H1 (cell line): Measurements from ENCODE around the gene MOV10L1. TPM values are rescaled to one million over a fixed set of nuclear protein-coding genes. Genes with fewer than 3 reads are reported as not detected.

ENCODE experiments used
- CTCF ChIA-PET: fragments of 300-600 bp; sonication (Branson Sonifier 250); formaldehyde crosslinking; loops from one replicate; lab custom pipeline; 2021; ENCODE audit not compliant: partially characterized antibody; lab: Charles Lee
- POLR2A ChIA-PET: fragments of 300-600 bp; sonication (Branson Sonifier 250); formaldehyde crosslinking; loops from one replicate; lab custom pipeline; 2021; ENCODE audit warnings: inconsistent platforms; ENCODE audit not compliant: partially characterized antibody; lab: Charles Lee
- DNase-seq, 2 experiments: peaks; one replicate each; pipeline versions ENCODE4 v3.0.0 to v3.0.0-alpha.2; 2010 to 2022; ENCODE audit warnings: low spot score in 2 of 2, low read depth in 1 of 2, mixed read lengths in 1 of 2
- FAIRE-seq: peaks from 2 replicates; lab custom pipeline; 2011; peaks lifted over from hg19 to GRCh38; lab: Jason Lieb, UNC
- H2AFZ ChIP-seq: 2 replicates; pipeline ENCODE4 v1.8.1; 2012; ENCODE audit warnings: low read length, inconsistent platforms
- H2AK5ac ChIP-seq: 2 replicates; pipeline ENCODE4 v1.6.1; 2013; ENCODE audit warnings: low read depth, low read length
- H2BK120ac ChIP-seq: replicated peaks from 2 replicates; pipeline ENCODE3; 2013; ENCODE audit warnings: low read depth, low read length, inconsistent platforms
- H2BK12ac ChIP-seq: 2 replicates; pipeline ENCODE4 v1.6.1; 2013; ENCODE audit warnings: low read depth, low read length
- H2BK15ac ChIP-seq: 2 replicates; pipeline ENCODE4 v1.6.1; 2013; ENCODE audit warnings: low read length
- H2BK20ac ChIP-seq: 2 replicates; pipeline ENCODE4 v1.6.1; 2013; ENCODE audit warnings: low read length
- H2BK5ac ChIP-seq: 2 replicates; pipeline ENCODE4 v1.6.1; 2013; ENCODE audit warnings: low read depth, low read length
- H3K14ac ChIP-seq: 2 replicates; pipeline ENCODE4 v1.6.1; 2013; ENCODE audit warnings: inconsistent platforms; ENCODE audit not compliant: insufficient read length
- H3K18ac ChIP-seq: 2 replicates; pipeline ENCODE4 v1.6.1; 2013; ENCODE audit warnings: low read length; ENCODE audit errors: extremely low read depth
- H3K23ac ChIP-seq: 2 replicates; pipeline ENCODE4 v1.6.1; 2013; ENCODE audit warnings: inconsistent platforms; ENCODE audit not compliant: insufficient read length
- H3K23me2 ChIP-seq: 2 replicates; pipeline ENCODE4 v1.6.1; 2013; ENCODE audit warnings: low read depth, low read length
- H3K27ac ChIP-seq: 2 replicates; pipeline ENCODE4 v1.6.1; 2011; ENCODE audit warnings: low read depth, low read length, inconsistent platforms
- H3K27me3 ChIP-seq, 4 experiments: replicated peaks in 1 of 4; 1 replicate in 1 of 4; 2 replicates in 3 of 4; pipeline versions ENCODE4 v1.6.1 to v1.8.1; 2011 to 2013; ENCODE audit warnings: low read length in 3 of 4, mild to moderate bottlenecking in 3 of 4, inconsistent platforms in 2 of 4, mixed read lengths in 2 of 4, moderate library complexity in 1 of 4; ENCODE audit not compliant: control insufficient read depth in 3 of 4, insufficient read depth in 3 of 4; ENCODE audit errors: extremely low read depth in 1 of 4
- H3K36me3 ChIP-seq, 4 experiments: 2 replicates each; pipeline versions ENCODE4 v1.6.1 to v1.8.1; 2011 to 2013; ENCODE audit warnings: mild to moderate bottlenecking in 4 of 4, low read length in 3 of 4, moderate library complexity in 2 of 4, control low read depth in 1 of 4, inconsistent platforms in 1 of 4; ENCODE audit not compliant: insufficient read depth in 4 of 4, control insufficient read depth in 2 of 4
- H3K4ac ChIP-seq: replicated peaks from 2 replicates; pipeline ENCODE3; 2013; ENCODE audit warnings: low read length, low read depth, mixed read lengths, inconsistent platforms; ENCODE audit not compliant: insufficient read length
- H3K4me1 ChIP-seq, 4 experiments: replicated peaks in 1 of 4; 1 replicate in 1 of 4; 2 replicates in 3 of 4; pipeline versions ENCODE4 v1.6.1 to v1.8.1; 2011 to 2013; ENCODE audit warnings: low read length in 3 of 4, inconsistent platforms in 2 of 4, mixed read lengths in 1 of 4; ENCODE audit not compliant: insufficient read depth in 4 of 4, control insufficient read depth in 3 of 4
- H3K4me2 ChIP-seq, 2 experiments: 2 replicates each; pipeline versions ENCODE4 v1.6.1 to v1.8.1; 2011 to 2013; ENCODE audit warnings: low read depth in 2 of 2, low read length in 2 of 2, control low read depth in 1 of 2, inconsistent platforms in 1 of 2, mild to moderate bottlenecking in 1 of 2; ENCODE audit not compliant: insufficient read depth in 1 of 2
- H3K4me3 ChIP-seq, 4 experiments: fragments of 200-600, 300-600 bp in 1 of 4; sonication (generic), shearing (Covaris generic), sonication (Bioruptor Twin) in 1 of 4; 2 replicates each; pipeline versions ENCODE4 v1.5.1 to v1.8.1; 2011 to 2016; ENCODE audit warnings: low read length in 4 of 4, low read depth in 3 of 4, control low read depth in 2 of 4, inconsistent platforms in 2 of 4, mild to moderate bottlenecking in 2 of 4, mixed read lengths in 1 of 4, moderate library complexity in 1 of 4; ENCODE audit not compliant: insufficient read depth in 2 of 4; ENCODE audit errors: extremely low read depth in 1 of 4
- H3K56ac ChIP-seq: replicated peaks from 2 replicates; pipeline ENCODE3; 2013; ENCODE audit warnings: low read depth, mild to moderate bottlenecking, mixed read lengths, low read length, inconsistent platforms; ENCODE audit not compliant: insufficient read length
- H3K79me1 ChIP-seq: 2 replicates; pipeline ENCODE4 v1.6.1; 2013; ENCODE audit warnings: low read depth, low read length, control low read depth
- H3K79me2 ChIP-seq, 2 experiments: 2 replicates each; pipeline versions ENCODE4 v1.6.1 to v1.8.1; 2012 to 2013; ENCODE audit warnings: low read length in 2 of 2, mild to moderate bottlenecking in 2 of 2, inconsistent platforms in 1 of 2; ENCODE audit not compliant: insufficient read depth in 2 of 2, control insufficient read depth in 1 of 2
- H3K9ac ChIP-seq, 4 experiments: replicated peaks in 1 of 4; 1 replicate in 1 of 4; 2 replicates in 3 of 4; pipeline versions ENCODE4 v1.6.1 to v1.8.1; 2011 to 2013; ENCODE audit warnings: low read depth in 3 of 4, low read length in 3 of 4, control low read depth in 2 of 4, mild to moderate bottlenecking in 2 of 4, moderate library complexity in 2 of 4, inconsistent platforms in 1 of 4; ENCODE audit errors: extremely low read depth in 1 of 4
- H3K9me3 ChIP-seq, 2 experiments: 2 replicates each; pipeline versions ENCODE4 v1.6.1 to v1.8.1; 2012 to 2013; ENCODE audit warnings: mild to moderate bottlenecking in 2 of 2, moderate library complexity in 2 of 2, control low read depth in 1 of 2, inconsistent platforms in 1 of 2, low read depth in 1 of 2, low read length in 1 of 2, mixed read lengths in 1 of 2; ENCODE audit not compliant: insufficient read depth in 2 of 2
- H4K20me1 ChIP-seq, 2 experiments: replicated peaks in 1 of 2; 2 replicates each; pipeline versions ENCODE3 to v1.8.1; 2011 to 2013; ENCODE audit warnings: inconsistent platforms in 2 of 2, low read length in 2 of 2, mild to moderate bottlenecking in 1 of 2; ENCODE audit not compliant: insufficient read depth in 2 of 2, control insufficient read depth in 1 of 2
- H4K5ac ChIP-seq: 2 replicates; pipeline ENCODE4 v1.6.1; 2013; ENCODE audit warnings: low read length, low read depth, mixed read lengths, inconsistent platforms; ENCODE audit not compliant: insufficient read length
- H4K8ac ChIP-seq: 2 replicates; pipeline ENCODE4 v1.8.0; 2013; ENCODE audit warnings: mild to moderate bottlenecking, moderate library complexity, low read length, inconsistent platforms; ENCODE audit not compliant: insufficient read depth; ENCODE audit errors: extremely low read depth
- H4K91ac ChIP-seq: replicated peaks from 2 replicates; pipeline ENCODE3; 2013; ENCODE audit warnings: low read length, mixed read lengths, inconsistent platforms; ENCODE audit not compliant: insufficient read length
- CBX8 ChIP-seq: fragments of 300-800, 300-1000 bp; sonication (generic); IDR thresholded peaks from 2 replicates; pipeline ENCODE4 v1.7.1; 2016; ENCODE audit warnings: low read depth, low read length, borderline replicate concordance
- CTBP2 ChIP-seq: IDR thresholded peaks from 2 replicates; pipeline ENCODE4 v1.7.0; 2011; ENCODE audit warnings: borderline replicate concordance, mild to moderate bottlenecking, moderate library complexity, mixed read lengths, low read length; ENCODE audit not compliant: insufficient read depth, insufficient read length
- KDM5A ChIP-seq: fragments of 200-600 bp; IDR thresholded peaks from 2 replicates; pipeline ENCODE4 v1.7.1; 2012; ENCODE audit warnings: mild to moderate bottlenecking, low read length, inconsistent platforms, mixed read lengths
- NANOG ChIP-seq: IDR thresholded peaks from 2 replicates; pipeline ENCODE4 v1.6.1; 2011; ENCODE audit warnings: low read length, low read depth, mild to moderate bottlenecking, inconsistent platforms; ENCODE audit not compliant: insufficient read depth, poor library complexity, severe bottlenecking
- NRF1 ChIP-seq: IDR thresholded peaks from 2 replicates; pipeline ENCODE4 v1.6.1; 2011; ENCODE audit warnings: mild to moderate bottlenecking, low read depth, low read length, improper control_type of control experiment
- RNF2 ChIP-seq: fragments of 200-900, 300-1000 bp; sonication (generic); IDR thresholded peaks from 2 replicates; pipeline ENCODE4 v1.7.1; 2016; ENCODE audit warnings: borderline replicate concordance, low read depth, mild to moderate bottlenecking, antibody characterized with exemption, low read length; ENCODE audit not compliant: poor library complexity, severe bottlenecking; ENCODE audit errors: missing control alignments
- RXRA ChIP-seq: IDR thresholded peaks from 2 replicates; pipeline ENCODE4 v1.6.1; 2011; ENCODE audit warnings: low read depth, mild to moderate bottlenecking, low read length, moderate library complexity; ENCODE audit not compliant: insufficient read depth
- TBP ChIP-seq: IDR thresholded peaks from 2 replicates; pipeline ENCODE4 v1.6.1; 2011; ENCODE audit warnings: low read depth, low read length, improper control_type of control experiment
- WGBS, 2 experiments: shearing (Covaris generic) in 1 of 2; methylation state at CpG; one replicate each; pipeline versions ENCODE4 v1.1.6 to v1.1.7; 2013 to 2015; ENCODE audit warnings: low lambda C conversion rate in 2 of 2, mixed read lengths in 2 of 2, inconsistent platforms in 1 of 2, low coverage in 1 of 2, missing lambda C conversion rate in 1 of 2; ENCODE audit not compliant: insufficient replicate concordance in 2 of 2, insufficient coverage in 1 of 2, insufficient read length in 1 of 2; ENCODE audit errors: extremely low coverage in 1 of 2, missing lambda C conversion rate in 1 of 2; 5-methylcytosine and 5-hydroxymethylcytosine counted together
- polyA plus RNA-seq, 7 experiments: library from polyadenylated mRNA; depleted of rRNA in 3 of 7; stranded (reverse) in 5 of 7; unstranded in 2 of 7; fragments of >200 nt in 5 of 7; fragments of 200-250 nt in 2 of 7; gene quantifications; 1 replicate in 5 of 7; 2 replicates in 1 of 7; 4 replicates in 1 of 7; pipeline versions ENCODE4 v1.2.1 to v1.2.3, GENCODE V29; 2011 to 2013; ENCODE audit warnings: missing spikeins in 2 of 7, mixed read lengths in 2 of 7
- total RNA-seq: library from RNA; stranded (reverse); fragmentation: NEBNext Ultra II Directional; extraction: Animal tissue kit (Norgen Biotek cat#: 25700); gene quantifications from 2 replicates; pipeline ENCODE4 v1.2.1, GENCODE V29; 2021

Gene MOV10L1
- total and polyA plus RNA-seq, 2 of the 8 experiments (the other 6 are each of a cell fraction or from before 2014, with no cell fraction given), result 0.32 TPM; not detected in 1

GRCh38 chr22:50205781-50206569 is 116.2 kb downstream of the MOV10L1 start:
- Histone ChIP-seq H3K4me3 (no peak overlapping the region), H3K4me1 (peaks cover 0 to 6% (median 5%) of the 10 kb centered on the region in 4 experiments; a peak in 6 of 7 replicates), H3K36me3 (peaks cover 0 to 16% (median 10%) of the 10 kb centered on the region in 4 experiments; a peak in 7 of 8 replicates), H2BK5ac (no peak overlapping the region), H3K9ac (no peak overlapping the region), H3K14ac (no peak overlapping the region), H3K27ac (no peak overlapping the region), H2BK12ac (no peak overlapping the region), H3K23me2 (peaks cover 7% of the 10 kb centered on the region; the same call in 1 of the 2 replicates), H3K4ac (no peak overlapping the region), H2BK120ac (no peak overlapping the region), H3K79me1 (peaks cover 2% of the 10 kb centered on the region; the same call in 1 of the 2 replicates), H3K23ac (no peak overlapping the region), H3K56ac (no peak overlapping the region), H3K27me3 (no peaks in the 10 kb centered on the region), H2BK20ac (no peak overlapping the region), H3K79me2 (peaks cover 0 to 13% of the 10 kb centered on the region in 2 experiments; a peak in 1 of 4 replicates), H4K8ac (peak overlapping the region; percentile 31; the same call in 1 of the 2 replicates), H2BK15ac (no peak overlapping the region), H4K5ac (no peak overlapping the region), H3K9me3 (no peaks in the 10 kb centered on the region), H3K4me2 (no peak overlapping the region), H2AK5ac (no peak overlapping the region), H4K91ac (no peak overlapping the region), H3K18ac (no peak overlapping the region), H4K20me1 (peaks cover 6 to 29% of the 10 kb centered on the region in 2 experiments), H2AFZ (no peak overlapping the region)
- DNase-seq (no peak), FAIRE-seq (no peak)
- CTCF ChIA-PET, result interaction anchor here (0.6 to 7.0 kb wide), 15 partner anchors 13 to 295 kb away, joined by 3 to 83 read pairs (median 4); partner anchors contain the start of gene TUBGCP6
- POLR2A ChIA-PET, result interaction anchor here (0.6 to 3.0 kb wide), 5 partner anchors 9 to 305 kb away, joined by 3 to 10 read pairs (median 9); no protein-coding TSS in a partner anchor
- WGBS, 2 experiments, result 92% methylated on average over 38 of the region's 45 CpGs; no CpG with 5 or more reads in 1 of the 2 experiments
- no peak for TF ChIP-seq KDM5A
- TF ChIP-seq NRF1, result no peak
- TF ChIP-seq RNF2, result no peak
- TF ChIP-seq CTBP2, result no peak
- no peak for TF ChIP-seq CBX8
- TF ChIP-seq TBP, result no peak
- TF ChIP-seq RXRA, result no peak
- TF ChIP-seq NANOG, result no peak
